GM12892 (cell line): ENCODE measurements around the gene PLEKHA5.

Source experiments
- DNase-seq: peaks from one replicate; pipeline ENCODE4 v3.0.0; 2011; ENCODE audit not compliant: insufficient read length
- FAIRE-seq: peaks from 2 replicates; lab custom pipeline; 2011; peaks lifted over from hg19 to GRCh38; lab: Jason Lieb, UNC
- POLR2A ChIP-seq: IDR thresholded peaks from 2 replicates; pipeline ENCODE4 v1.6.1; 2011; ENCODE audit warnings: low read depth, low read length, control low read depth
- POLR2AphosphoS5 ChIP-seq: IDR thresholded peaks from 2 replicates; pipeline ENCODE4 v1.6.1; 2011; ENCODE audit warnings: low read depth, low read length, control low read depth
- TAF1 ChIP-seq: IDR thresholded peaks from 2 replicates; pipeline ENCODE4 v1.6.1; 2011; ENCODE audit warnings: low read depth, mild to moderate bottlenecking, control low read depth, low read length, borderline replicate concordance

The PLEKHA5 gene

DNA sequence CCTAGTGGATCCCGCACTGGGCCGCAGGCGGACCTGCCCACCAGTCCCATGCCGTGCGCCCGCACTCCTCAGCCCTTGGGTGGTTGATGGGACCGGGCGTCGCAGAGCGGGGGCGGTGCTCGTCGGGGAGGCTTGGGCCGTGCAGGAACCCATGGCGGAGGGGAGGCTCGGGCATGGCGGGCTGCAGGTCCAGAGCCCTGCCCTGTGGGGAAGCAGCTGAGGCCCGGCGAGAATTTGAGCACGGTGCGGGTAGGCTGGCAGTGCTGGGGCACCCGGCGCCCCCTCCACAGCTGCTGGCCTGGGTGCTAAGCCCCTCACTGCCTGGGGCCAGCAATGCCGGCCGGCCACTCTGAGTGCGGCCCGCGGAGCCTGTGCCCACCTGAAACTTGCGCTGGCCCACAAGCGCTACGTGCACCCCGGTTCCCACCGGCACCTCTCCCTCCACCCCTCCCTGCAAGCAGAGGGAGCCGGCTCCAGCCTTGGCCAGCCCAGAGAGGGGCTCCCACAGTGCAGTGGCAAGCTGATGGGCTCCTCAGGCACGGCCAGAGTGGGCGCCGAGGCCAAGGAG lies 100.8 kb downstream of the PLEKHA5 start:
- no peak for FAIRE-seq
- no peak for DNase-seq
- TF ChIP-seq TAF1: no peak
- no peak for TF ChIP-seq POLR2AphosphoS5
- no peak for TF ChIP-seq POLR2A

DNA sequence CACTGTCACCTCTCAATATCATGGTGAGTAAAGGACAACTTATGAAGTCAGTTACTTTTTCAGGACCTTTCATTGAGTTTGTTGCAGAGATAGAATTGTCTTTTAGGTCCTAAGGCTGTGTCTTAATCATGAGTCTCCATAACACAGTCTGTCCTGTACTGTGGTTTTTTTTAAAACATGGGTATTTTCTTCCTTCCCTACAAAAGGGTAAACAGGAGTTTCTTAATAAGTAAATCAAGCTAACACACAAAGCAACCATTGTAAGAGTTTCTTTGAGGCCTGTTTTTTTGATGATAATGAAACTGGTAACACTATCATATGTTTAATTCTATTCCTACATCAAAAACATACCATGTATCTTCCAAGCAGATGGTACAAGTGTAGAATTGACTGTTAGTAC lies 101.4 kb downstream of the PLEKHA5 start:
- FAIRE-seq (no peak), DNase-seq (no peak)
- no peak for TF ChIP-seq POLR2A

DNA sequence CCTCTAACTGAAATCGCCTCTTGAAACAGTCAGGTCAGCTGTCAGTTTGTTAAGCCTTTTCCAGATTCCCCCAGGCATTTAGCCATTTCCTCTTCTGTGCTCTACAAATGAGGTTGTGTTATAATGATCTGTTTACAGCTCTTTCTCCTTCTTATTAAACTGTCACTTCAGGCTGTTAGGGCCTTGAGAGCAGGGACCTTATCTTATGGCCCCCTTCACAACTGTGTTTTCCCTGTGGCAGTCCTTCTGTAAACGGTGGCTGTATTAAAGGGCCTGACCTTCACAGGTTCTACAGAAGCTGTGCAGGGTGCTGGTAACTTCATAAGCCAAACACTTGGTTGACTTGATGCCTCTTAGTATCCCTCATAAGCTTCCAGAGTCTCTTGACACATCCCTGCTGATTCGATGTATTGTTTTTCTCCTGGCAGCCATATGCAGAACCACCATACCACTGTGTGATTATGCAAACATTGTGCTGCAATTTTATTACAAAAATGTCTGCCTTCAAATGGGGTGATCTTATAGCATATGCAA lies 104.7 kb downstream of the PLEKHA5 start:
- TF ChIP-seq POLR2A (no peak), POLR2AphosphoS5 (no peak), TAF1 (no peak)
- DNase-seq (no peak), FAIRE-seq (no peak)

DNA sequence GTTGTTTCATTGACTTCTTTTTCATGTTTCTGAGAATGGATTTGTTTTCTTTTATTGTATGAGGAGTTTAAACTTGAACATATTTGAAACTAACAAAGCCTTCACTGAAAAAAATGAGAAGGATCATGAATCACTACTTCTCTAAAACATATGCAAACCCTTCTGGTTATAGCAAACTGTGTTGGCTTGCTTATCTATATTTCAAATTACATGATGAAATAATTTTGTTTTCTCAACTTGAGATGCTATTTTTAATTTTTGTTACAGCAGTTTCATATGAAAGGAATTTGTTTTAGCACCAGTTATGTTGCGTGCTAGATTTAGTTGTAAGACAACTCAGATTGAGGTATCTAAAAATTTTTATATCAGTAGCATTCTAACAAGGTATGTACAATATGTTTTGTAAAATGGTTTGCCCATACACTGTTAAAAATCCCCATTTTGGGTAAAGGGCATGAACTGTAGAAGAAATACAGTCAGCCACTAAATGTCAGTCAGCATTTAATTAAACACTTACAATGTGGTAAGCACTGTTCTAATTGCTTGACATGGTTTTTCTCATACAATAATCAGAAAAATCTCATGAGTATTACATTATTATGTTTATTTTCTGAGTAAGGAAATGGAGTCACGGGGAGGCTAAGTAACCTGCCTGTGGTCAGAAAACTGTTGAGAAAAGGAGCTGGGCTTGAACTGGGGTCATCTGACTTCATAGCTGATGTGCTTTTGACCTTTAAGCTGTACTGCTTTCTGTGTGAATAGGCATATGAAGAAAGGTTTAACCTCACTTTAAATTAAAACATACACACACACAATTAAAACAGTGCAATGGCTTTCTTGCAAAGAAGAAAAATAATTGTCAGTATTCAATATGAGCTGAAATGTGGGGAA lies 105.7 kb downstream of the PLEKHA5 start:
- no peak for DNase-seq
- TF ChIP-seq POLR2AphosphoS5 (no peak), POLR2A (no peak), TAF1 (no peak)
- FAIRE-seq: no peak

DNA sequence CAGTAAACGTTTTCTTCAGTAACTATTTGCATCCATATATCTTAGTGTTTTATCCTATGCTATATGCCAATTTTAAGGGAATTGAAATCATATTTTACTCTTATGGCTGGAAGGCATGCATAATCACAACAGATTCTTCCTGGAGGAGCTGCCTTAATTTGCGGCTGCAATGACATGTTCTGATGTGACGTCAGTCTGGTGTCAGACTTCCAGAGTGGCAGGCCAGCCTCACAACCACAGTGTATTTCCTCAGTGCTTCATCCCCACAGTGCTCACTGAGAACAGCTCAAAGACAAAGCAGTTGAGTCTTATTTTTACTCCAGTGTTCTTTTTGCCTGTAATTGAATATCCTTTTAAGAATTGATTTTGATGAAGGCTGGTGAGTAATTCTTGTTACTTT lies 107.1 kb downstream of the PLEKHA5 start:
- DNase-seq: no peak
- no peak for FAIRE-seq
- TF ChIP-seq POLR2AphosphoS5 (no peak), POLR2A (no peak), TAF1 (no peak)

DNA sequence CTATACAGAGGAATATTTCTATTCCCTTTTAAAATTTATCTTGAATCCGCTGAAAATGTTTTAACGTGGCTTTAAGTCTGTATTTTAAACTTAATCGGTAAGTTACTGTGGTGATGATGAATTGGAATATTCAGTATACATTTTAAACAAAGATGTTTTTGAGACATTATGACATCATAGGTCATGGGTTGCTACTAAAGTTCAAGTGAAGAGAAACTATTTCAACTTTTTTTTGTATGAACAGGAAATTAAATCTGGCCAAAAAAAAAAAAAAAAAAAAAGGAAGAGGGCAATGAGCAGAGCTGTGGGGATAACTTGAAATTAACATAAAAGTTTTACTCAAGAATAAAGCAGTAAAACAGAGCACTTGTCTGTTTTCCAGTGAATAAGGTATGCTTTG lies 109.0 kb downstream of the PLEKHA5 start:
- FAIRE-seq: no peak
- no peak for DNase-seq
- TF ChIP-seq POLR2A: no peak
- no peak for TF ChIP-seq POLR2AphosphoS5
- no peak for TF ChIP-seq TAF1

DNA sequence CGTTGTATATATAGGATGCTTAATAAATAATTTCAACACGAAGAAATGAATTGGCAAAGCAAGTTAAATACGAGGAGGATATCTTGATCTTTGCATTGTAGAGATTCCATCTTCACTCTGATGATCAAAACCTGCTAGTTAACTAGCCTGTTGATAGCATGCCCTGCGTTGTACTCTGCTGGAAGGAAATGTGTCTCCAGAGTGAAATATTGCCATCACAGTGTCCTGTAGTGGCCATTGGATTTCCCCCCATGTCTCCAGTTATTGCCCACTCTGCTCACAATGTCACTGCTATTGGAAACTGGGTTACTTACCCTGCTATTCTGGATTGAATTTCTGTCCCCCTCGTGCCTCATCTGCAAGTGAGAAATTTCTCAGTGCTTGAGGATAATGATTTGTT lies 109.6 kb downstream of the PLEKHA5 start:
- no peak for DNase-seq
- TF ChIP-seq TAF1 (no peak), POLR2A (no peak), POLR2AphosphoS5 (no peak)
- FAIRE-seq: no peak

DNA sequence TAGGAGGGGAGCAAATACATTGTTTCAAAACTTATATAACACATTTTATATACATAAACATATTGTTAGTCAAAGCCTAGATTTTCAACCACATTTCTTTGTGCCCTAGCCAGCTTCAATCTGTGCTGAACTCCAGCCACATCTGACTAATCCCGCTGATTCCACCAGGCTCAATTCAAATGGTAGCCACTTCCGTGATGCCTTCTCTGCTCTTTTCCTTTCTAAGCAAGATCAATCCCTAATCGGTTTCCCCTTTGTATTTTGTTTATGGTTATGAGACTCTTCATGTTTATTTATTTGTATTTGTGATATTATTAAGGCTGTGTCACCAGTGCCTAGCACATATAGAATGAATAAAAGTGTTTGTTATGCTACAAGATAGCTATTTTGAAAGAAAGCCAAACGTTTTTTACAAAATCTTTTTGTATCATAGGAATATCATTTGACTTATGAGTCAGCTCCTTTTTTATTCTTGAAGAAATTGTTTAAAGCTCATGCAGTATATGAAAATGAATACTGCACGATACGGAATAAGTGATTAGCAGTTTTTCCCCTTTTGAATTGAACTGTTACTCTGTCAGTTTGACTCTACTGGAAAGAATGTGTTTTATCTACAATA lies 110.2 kb downstream of the PLEKHA5 start:
- DNase-seq (no peak), FAIRE-seq (no peak)
- TF ChIP-seq POLR2AphosphoS5 (no peak), TAF1 (no peak), POLR2A (no peak)

DNA sequence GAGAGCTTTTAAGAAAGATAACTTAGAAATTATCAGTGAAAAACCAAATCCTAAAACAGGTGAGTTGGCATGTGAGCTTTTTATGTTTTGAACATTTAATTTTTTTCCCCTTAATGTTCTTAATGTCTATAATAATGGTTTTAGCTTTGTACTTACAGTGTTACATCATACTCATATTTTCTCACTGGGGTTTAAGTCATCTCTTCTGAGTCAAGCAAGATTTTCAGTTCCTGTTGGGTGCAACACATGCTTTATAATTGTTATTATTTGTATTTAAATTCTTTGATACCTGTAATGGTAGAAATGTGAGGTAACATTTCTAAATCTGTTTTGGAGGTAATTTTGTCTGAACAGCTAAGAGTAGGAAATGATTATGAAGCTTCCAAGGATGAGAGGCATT lies 113.0 kb downstream of the PLEKHA5 start:
- no peak for TF ChIP-seq POLR2A
- TF ChIP-seq TAF1: no peak
- TF ChIP-seq POLR2AphosphoS5: no peak

DNA sequence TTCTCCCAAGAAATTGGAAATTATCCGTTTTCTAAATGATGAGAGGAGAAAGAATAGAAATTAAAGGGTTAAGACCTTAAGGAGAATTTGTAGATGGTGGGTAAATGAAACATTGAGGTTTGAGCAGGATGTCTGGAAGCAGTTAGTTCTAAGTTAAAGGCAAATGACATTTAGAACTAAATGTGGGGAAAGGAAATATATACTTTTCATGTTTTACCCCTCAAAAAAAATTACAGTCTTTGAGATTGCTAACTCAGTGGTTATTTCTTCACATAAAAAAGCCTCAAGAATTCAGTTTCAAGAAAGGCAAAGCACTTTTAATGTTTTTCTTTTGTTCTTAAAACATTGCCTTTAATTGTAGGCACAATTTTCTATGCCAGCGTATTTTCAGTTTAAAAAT lies 114.0 kb downstream of the PLEKHA5 start:
- TF ChIP-seq POLR2AphosphoS5: no peak
- TF ChIP-seq TAF1: no peak
- no peak for TF ChIP-seq POLR2A
- FAIRE-seq (no peak), DNase-seq (no peak)

More for the DNA sequence above, 113.0 kb downstream of the PLEKHA5 start:
- DNase-seq: no peak
- FAIRE-seq: no peak

DNA sequence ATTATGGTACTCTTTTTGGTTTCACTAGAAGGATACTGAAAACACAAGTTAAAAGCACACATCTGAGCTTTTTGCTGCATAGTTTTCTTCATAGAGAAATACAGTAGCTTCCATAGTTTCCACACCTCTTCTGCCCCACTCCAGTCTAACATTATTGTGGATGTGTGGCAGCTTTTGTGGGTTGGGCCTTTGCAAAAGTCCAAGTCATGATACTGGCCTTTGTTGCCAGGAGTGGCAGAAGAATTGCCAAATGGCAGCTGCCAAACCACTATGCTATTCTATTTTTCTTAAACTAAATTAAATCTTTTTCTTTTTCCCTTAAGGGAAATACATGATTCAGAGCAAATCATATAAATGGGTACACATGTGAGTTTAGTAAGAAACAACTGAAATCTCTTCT lies 114.8 kb downstream of the PLEKHA5 start:
- no peak for DNase-seq
- no peak for TF ChIP-seq TAF1
- no peak for TF ChIP-seq POLR2AphosphoS5
- no peak for TF ChIP-seq POLR2A
- FAIRE-seq: no peak
